NCI-H82 (cell line): ENCODE measurements around the gene SMARCAD1.
"Not testable (repeated sequence)": the region's sequence is repeated elsewhere in the genome, so short reads cannot be mapped to it uniquely, and the experiment has no call there.

Experiments used
- DNase-seq: peaks from one replicate; lab custom pipeline; 2025; lab: John Stamatoyannopoulos, UW

SMARCAD1 gene

GRCh38 chr4:94298725-94299252 lies 91.1 kb downstream of the SMARCAD1 start:
- no peak for DNase-seq

DNA sequence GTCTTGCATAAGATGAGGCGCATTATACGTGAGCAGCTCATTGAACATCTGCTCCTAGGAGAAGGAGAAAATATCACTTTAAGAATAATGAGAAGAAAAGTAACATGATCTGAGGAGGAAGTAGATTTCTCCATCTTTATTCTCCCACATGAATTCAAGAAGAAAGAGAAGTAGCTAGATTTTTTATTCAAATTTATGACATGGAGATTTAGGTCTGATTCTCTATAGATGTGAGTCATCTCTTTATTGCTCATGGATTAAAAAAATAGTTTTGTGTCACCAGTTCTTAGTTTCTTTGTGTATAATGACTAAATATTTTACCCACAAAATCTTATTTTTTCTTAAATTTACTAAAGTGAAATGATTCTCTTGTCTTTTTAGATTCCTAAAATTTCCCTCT lies 94.5 kb downstream of the SMARCAD1 start:
- no peak for DNase-seq

GRCh38 chr4:94304365-94304971 lies 96.8 kb downstream of the SMARCAD1 start:
- DNase-seq = peak; percentile 45

GRCh38 chr4:94305466-94306225 lies 98.0 kb downstream of the SMARCAD1 start:
- peak; percentile 33 for DNase-seq

- DNase-seq = no peak
Observed at GRCh38 chr4:94306713-94307112, 99.0 kb downstream of the SMARCAD1 start.

GRCh38 chr4:94307231-94307871 lies 99.7 kb downstream of the SMARCAD1 start:
- no peak for DNase-seq

- not testable (repeated sequence) for DNase-seq
Observed at GRCh38 chr4:94319927-94320326, 112.3 kb downstream of the SMARCAD1 start.

DNA sequence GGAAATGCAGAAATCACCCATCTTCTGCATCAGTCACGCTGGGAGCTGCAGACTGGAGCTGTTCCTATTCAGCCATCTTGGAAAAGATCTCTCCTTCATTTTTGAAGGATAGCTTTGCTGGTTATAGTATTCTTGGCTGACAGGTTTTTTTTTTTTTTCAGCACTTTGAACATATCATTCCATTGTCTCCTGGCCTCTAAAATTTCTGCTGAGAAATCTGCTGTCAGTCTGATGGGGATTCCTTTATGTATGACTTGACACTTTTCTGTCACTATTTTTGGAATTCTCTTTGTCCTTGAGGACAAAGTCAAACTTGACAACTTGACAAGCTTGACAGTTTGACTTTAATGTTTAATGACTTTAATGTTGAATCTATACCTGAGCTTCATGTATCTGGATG lies 118.2 kb downstream of the SMARCAD1 start:
- DNase-seq = no peak

GRCh38 chr4:94329933-94330332 lies 122.3 kb downstream of the SMARCAD1 start:
- no peak for DNase-seq

DNA sequence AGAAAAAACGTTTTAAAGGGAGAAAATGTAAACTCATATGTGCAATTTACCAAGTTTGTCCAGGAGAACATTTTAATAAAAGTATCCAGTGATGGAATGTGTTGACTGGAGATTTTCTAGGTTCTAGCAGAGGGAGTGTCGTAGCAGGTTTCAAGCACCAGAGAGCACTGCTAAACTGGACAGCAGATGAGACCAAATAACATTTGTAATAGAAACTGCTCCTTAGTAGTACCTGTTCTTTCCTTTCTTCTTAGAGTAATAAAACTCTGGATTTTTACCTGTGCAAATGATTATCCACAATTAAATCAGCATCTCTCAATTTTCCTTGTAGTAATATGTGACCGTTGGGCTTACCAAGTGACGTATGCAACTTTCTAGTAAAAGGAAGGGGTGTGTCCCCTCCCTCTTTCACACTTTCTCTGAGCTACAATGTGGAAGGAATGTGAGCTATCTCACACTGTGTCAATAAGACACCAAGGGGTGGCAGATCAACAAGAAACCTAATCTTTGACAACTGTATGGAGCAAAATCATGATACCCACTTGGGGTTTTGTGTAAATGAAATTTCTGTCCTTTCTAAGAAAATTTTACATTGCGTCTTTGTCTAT lies 125.4 kb downstream of the SMARCAD1 start:
- DNase-seq = peak; percentile 7

- no peak for DNase-seq
Observed at GRCh38 chr4:94333866-94334265, 126.2 kb downstream of the SMARCAD1 start.

GRCh38 chr4:94334476-94334875 lies 126.8 kb downstream of the SMARCAD1 start:
- no peak for DNase-seq

- DNase-seq = no peak
Observed at GRCh38 chr4:94334962-94335361, 127.3 kb downstream of the SMARCAD1 start.

DNA sequence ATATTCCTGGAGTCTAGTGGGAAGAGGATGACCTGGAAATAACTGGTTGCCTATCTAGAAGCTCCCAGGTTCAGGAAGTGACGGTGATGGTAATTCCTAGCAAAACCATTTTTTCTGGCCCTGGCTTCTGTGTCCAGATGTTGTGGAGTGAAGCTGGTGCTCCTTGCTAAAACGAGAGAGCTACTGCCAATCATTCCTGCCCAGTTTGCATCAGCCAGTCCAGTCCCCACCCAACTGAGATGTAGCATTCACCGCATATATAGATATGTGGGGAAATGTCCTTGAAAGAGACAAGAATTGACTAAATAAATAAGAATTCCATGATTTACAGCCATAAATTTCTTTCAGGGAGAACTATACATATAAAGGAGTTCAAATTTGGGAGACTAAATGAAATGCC lies 128.6 kb downstream of the SMARCAD1 start:
- DNase-seq = no peak

GRCh38 chr4:94336791-94337190 lies 129.1 kb downstream of the SMARCAD1 start:
- DNase-seq = not testable (repeated sequence)

- no peak for DNase-seq
Observed at GRCh38 chr4:94338681-94339351, 131.2 kb downstream of the SMARCAD1 start.

DNA sequence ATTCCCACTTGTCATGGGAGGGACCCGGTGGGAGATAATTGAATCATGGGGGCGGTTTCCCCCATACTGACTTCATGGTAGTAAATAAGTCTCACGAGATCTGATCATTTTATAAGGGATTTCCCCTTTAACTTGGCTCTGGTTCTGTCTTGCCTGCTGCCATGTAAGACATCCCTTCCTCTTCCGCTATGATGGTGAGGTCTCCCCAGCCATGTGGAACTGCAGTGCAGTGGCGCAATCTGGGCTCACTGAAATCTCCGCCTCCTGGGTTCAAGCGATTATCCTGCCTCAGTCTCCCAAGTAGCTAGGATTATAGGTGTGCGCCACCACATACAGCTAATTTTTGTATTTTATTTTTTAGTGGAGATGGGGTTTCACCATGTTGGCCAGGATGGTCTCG lies 132.1 kb downstream of the SMARCAD1 start:
- no peak for DNase-seq
